Mesendoderm (in vitro differentiated cells): Measurements from ENCODE around the gene IZUMO2. TPM values are rescaled to one million over a fixed set of nuclear protein-coding genes. Genes with fewer than 3 reads are reported as not detected.

Source experiments
- DNase-seq: peaks from one replicate; pipeline ENCODE4 v3.0.0; 2013
- H2AK5ac ChIP-seq: 2 replicates; pipeline ENCODE4 v1.6.1; 2013; ENCODE audit warnings: low read length, inconsistent platforms
- H2BK120ac ChIP-seq: 2 replicates; pipeline ENCODE4 v1.6.1; 2013; ENCODE audit warnings: low read depth, mild to moderate bottlenecking, low read length, moderate library complexity, mixed read lengths
- H2BK15ac ChIP-seq: replicated peaks from 2 replicates; pipeline ENCODE4 v1.6.1; 2013; ENCODE audit warnings: low read depth, mild to moderate bottlenecking, moderate library complexity
- H2BK5ac ChIP-seq: 2 replicates; pipeline ENCODE4 v1.6.1; 2013; ENCODE audit warnings: low read length, inconsistent platforms
- H3K18ac ChIP-seq: 2 replicates; pipeline ENCODE4 v1.6.1; 2013; ENCODE audit warnings: mild to moderate bottlenecking, low read length, mixed read lengths
- H3K23ac ChIP-seq: one replicate; pipeline ENCODE4 v1.6.1; 2013; ENCODE audit warnings: low read length
- H3K27ac ChIP-seq: 2 replicates; pipeline ENCODE4 v1.5.1; 2013; ENCODE audit warnings: low read depth, mild to moderate bottlenecking, inconsistent platforms, low read length, moderate library complexity
- H3K27me3 ChIP-seq: 2 replicates; pipeline ENCODE4 v1.6.1; 2013; ENCODE audit warnings: low read length, control low read depth, mild to moderate bottlenecking, inconsistent platforms; ENCODE audit not compliant: insufficient read depth, poor library complexity
- H3K36me3 ChIP-seq: 2 replicates; pipeline ENCODE4 v1.6.1; 2013; ENCODE audit warnings: low read length, inconsistent platforms; ENCODE audit not compliant: control insufficient read depth, insufficient read depth
- H3K4ac ChIP-seq: one replicate; pipeline ENCODE4 v1.6.1; 2013; ENCODE audit warnings: low read depth, mild to moderate bottlenecking, low read length, moderate library complexity
- H3K4me1 ChIP-seq: 2 replicates; pipeline ENCODE4 v1.6.1; 2013; ENCODE audit warnings: low read depth, low read length, inconsistent platforms; ENCODE audit not compliant: control insufficient read depth
- H3K4me2 ChIP-seq: 2 replicates; pipeline ENCODE4 v1.6.1; 2013; ENCODE audit warnings: low read length
- H3K4me3 ChIP-seq: 2 replicates; pipeline ENCODE4 v1.5.1; 2013; ENCODE audit warnings: mild to moderate bottlenecking, low read length
- H3K56ac ChIP-seq: one replicate; pipeline ENCODE4 v1.6.1; 2013; ENCODE audit warnings: low read length
- H3K79me1 ChIP-seq: 2 replicates; pipeline ENCODE4 v1.6.1; 2013; ENCODE audit warnings: low read length, inconsistent platforms
- H3K79me2 ChIP-seq: 2 replicates; pipeline ENCODE4 v1.6.1; 2013; ENCODE audit warnings: mild to moderate bottlenecking, low read length; ENCODE audit not compliant: control insufficient read depth, insufficient read depth
- H3K9ac ChIP-seq: 2 replicates; pipeline ENCODE4 v1.6.1; 2013; ENCODE audit warnings: low read length, inconsistent platforms
- H4K5ac ChIP-seq: one replicate; pipeline ENCODE4 v1.6.1; 2013; ENCODE audit warnings: low read length
- H4K8ac ChIP-seq: one replicate; pipeline ENCODE4 v1.6.1; 2013; ENCODE audit warnings: low read depth, mild to moderate bottlenecking, control low read depth, low read length, moderate library complexity
- WGBS: extraction: QIAGEN DNeasy Blood & Tissue Kit; methylation state at CpG from one replicate; pipeline ENCODE4 v1.1.7; 2013; ENCODE audit warnings: low lambda C conversion rate, missing lambda C conversion rate; ENCODE audit not compliant: insufficient coverage; ENCODE audit errors: extremely low coverage; 5-methylcytosine and 5-hydroxymethylcytosine counted together
- polyA plus RNA-seq, 2 experiments: library from polyadenylated mRNA; stranded (reverse); fragments of 200-250 nt; gene quantifications; one replicate each; pipeline ENCODE4 v1.2.3, GENCODE V29; 2013

IZUMO2 gene
- polyA plus RNA-seq (2013, experiment 1 of 2), result 0.53 TPM
- polyA plus RNA-seq (2013, experiment 2 of 2), result 0.87 TPM

- Histone ChIP-seq H2BK5ac (no peak within 1 kb of the TSS), H3K18ac (no peak within 1 kb of the TSS), H3K56ac (peak within 1 kb of the TSS; percentile 67), H3K9ac (peak within 1 kb of the TSS; percentile 48), H3K79me2 (no peaks in the 10 kb centered on the region), H2BK15ac (no peak within 1 kb of the TSS), H3K27me3 (no peaks in the 10 kb centered on the region), H2BK120ac (no peak within 1 kb of the TSS), H3K27ac (no peak within 1 kb of the TSS), H3K36me3 (no peaks in the 10 kb centered on the region), H3K4me1 (no peaks in the 10 kb centered on the region), H3K79me1 (no peaks in the 10 kb centered on the region), H2AK5ac (no peak within 1 kb of the TSS), H3K23ac (no peak within 1 kb of the TSS), H4K5ac (no peak within 1 kb of the TSS), H3K4me2 (peak within 1 kb of the TSS; percentile 34), H3K4me3 (peak within 1 kb of the TSS; percentile 34), H3K4ac (no peak within 1 kb of the TSS), H4K8ac (no peak within 1 kb of the TSS)
- DNase-seq, result peak; percentile 57
- no CpG with 5 or more reads among the region's 26 CpGs for WGBS
Observed at GRCh38 chr19:50162988-50163387, at the start of gene IZUMO2. Gene IZUMO2 (minus strand): TSS chr19:50163281. CDS start chr19:50163194, 87 bp downstream.

GRCh38 chr19:50210425-50210824, 47.3 kb upstream of the IZUMO2 start:
- no peak for DNase-seq
- Histone ChIP-seq H3K4me2 (no peak overlapping the region), H4K5ac (no peak overlapping the region), H3K79me1 (no peaks in the 10 kb centered on the region), H2AK5ac (no peak overlapping the region), H3K4me1 (no peaks in the 10 kb centered on the region), H3K27ac (no peak overlapping the region), H3K4ac (no peak overlapping the region), H2BK15ac (no peak overlapping the region), H3K36me3 (no peaks in the 10 kb centered on the region), H3K9ac (no peak overlapping the region), H2BK120ac (no peak overlapping the region), H4K8ac (no peak overlapping the region), H3K4me3 (no peak overlapping the region), H3K23ac (no peak overlapping the region), H3K56ac (no peak overlapping the region), H3K18ac (no peak overlapping the region), H3K27me3 (no peaks in the 10 kb centered on the region), H2BK5ac (no peak overlapping the region), H3K79me2 (no peaks in the 10 kb centered on the region)
- WGBS, result no CpG with 5 or more reads among the region's 46 CpGs

GRCh38 chr19:50209131-50209530, 46.0 kb upstream of the IZUMO2 start:
- H4K8ac ChIP-seq, result no peak overlapping the region
- H2BK5ac ChIP-seq, result no peak overlapping the region
- no CpG with 5 or more reads among the region's 7 CpGs for WGBS
- H3K56ac ChIP-seq, result no peak overlapping the region
- H4K5ac ChIP-seq, result no peak overlapping the region
- H3K79me1 ChIP-seq, result no peaks in the 10 kb centered on the region
- H3K4me2 ChIP-seq, result no peak overlapping the region
- H3K79me2 ChIP-seq, result no peaks in the 10 kb centered on the region
- no peak overlapping the region for H2BK120ac ChIP-seq
- no peak overlapping the region for H3K18ac ChIP-seq
- H3K27me3 ChIP-seq, result no peaks in the 10 kb centered on the region
- DNase-seq, result no peak
- no peaks in the 10 kb centered on the region for H3K36me3 ChIP-seq
- no peak overlapping the region for H3K9ac ChIP-seq
- no peak overlapping the region for H2AK5ac ChIP-seq
- no peaks in the 10 kb centered on the region for H3K4me1 ChIP-seq
- no peak overlapping the region for H2BK15ac ChIP-seq
- no peak overlapping the region for H3K27ac ChIP-seq
- no peak overlapping the region for H3K4me3 ChIP-seq
- no peak overlapping the region for H3K4ac ChIP-seq
- no peak overlapping the region for H3K23ac ChIP-seq

DNA sequence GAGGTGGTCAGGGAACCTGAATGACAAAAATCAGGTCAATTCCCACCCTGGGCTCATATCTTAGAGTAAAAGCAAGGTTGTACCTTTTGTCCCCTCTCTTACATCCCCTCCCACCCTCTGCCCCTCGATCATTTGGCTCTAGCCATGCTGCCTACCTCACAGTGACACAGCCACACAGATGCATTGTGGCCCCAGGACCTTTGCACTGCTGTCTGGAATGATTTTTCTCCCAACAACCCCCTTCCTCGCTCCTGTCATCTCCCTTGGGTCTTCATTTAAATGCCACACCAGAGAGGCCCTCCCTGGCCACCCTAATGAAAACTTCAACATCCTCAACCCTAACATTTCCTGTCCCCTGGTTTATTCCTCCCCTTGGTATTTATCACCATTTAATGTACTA, 44.6 kb upstream of the IZUMO2 start:
- Histone ChIP-seq H2AK5ac (no peak overlapping the region), H2BK120ac (no peak overlapping the region), H3K18ac (no peak overlapping the region), H3K23ac (no peak overlapping the region), H2BK5ac (no peak overlapping the region), H3K4me2 (no peak overlapping the region), H4K8ac (no peak overlapping the region), H3K79me2 (no peaks in the 10 kb centered on the region), H3K79me1 (no peaks in the 10 kb centered on the region), H3K4me3 (no peak overlapping the region), H3K4ac (no peak overlapping the region), H3K56ac (no peak overlapping the region), H3K4me1 (no peaks in the 10 kb centered on the region), H2BK15ac (no peak overlapping the region), H3K27me3 (no peaks in the 10 kb centered on the region), H4K5ac (no peak overlapping the region), H3K36me3 (no peaks in the 10 kb centered on the region), H3K27ac (no peak overlapping the region), H3K9ac (no peak overlapping the region)
- no peak for DNase-seq
- WGBS, result no CpG with 5 or more reads among the region's 2 CpGs

DNA sequence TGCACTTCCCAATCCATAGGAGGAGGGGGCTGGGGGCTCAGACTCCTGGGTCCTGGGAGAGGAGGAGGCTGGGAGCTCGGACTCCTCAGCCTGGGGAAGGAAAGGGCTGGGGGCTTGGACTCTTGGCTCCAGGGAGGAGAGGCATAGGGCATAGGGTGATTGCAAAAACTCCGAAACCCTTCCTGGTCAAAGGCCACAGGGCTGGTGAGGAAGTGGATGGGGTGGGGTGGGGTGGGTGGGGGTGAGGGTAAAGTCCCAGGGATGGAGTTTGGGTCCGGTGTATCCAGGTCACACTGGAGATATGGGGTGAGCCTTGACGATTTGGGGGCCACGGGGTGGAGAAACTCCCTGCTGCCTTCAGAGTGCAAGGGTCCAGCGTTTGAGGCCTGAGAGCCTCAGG, 43.1 kb upstream of the IZUMO2 start:
- Histone ChIP-seq H2BK15ac (no peak overlapping the region), H3K79me1 (no peaks in the 10 kb centered on the region), H4K8ac (no peak overlapping the region), H3K56ac (no peak overlapping the region), H3K18ac (no peak overlapping the region), H2AK5ac (no peak overlapping the region), H2BK120ac (no peak overlapping the region), H3K27me3 (no peaks in the 10 kb centered on the region), H3K4ac (no peak overlapping the region), H3K36me3 (no peaks in the 10 kb centered on the region), H3K4me1 (no peaks in the 10 kb centered on the region), H3K4me3 (no peak overlapping the region), H2BK5ac (no peak overlapping the region), H3K79me2 (no peaks in the 10 kb centered on the region), H3K9ac (no peak overlapping the region), H3K27ac (no peak overlapping the region), H4K5ac (no peak overlapping the region), H3K4me2 (no peak overlapping the region), H3K23ac (no peak overlapping the region)
- DNase-seq, result no peak
- WGBS, result no CpG with 5 or more reads among the region's 6 CpGs

DNA sequence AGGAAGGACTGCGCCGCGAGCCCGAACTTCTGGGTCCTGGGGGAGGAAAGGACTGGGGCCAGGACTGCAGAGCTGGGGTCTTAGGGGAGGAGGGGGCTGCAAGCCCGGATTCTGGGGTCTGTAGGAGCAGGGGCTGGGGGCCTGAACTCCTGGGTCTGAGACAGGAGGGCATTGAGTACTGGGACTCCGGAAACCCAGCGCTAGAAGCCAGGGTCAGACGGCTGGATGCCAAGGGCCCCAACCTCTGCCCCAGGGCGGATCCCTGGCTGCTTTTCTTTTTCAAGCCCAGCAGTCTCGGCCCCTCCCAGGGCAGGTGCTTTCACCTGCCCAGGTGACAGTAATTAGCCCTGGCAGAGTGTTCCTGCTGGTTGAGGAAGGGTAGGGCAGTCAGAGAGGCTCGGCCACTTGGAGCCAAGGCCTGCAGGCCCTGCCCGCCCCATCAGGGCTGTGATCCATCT, 42.6 kb upstream of the IZUMO2 start:
- Histone ChIP-seq H3K4me1 (no peaks in the 10 kb centered on the region), H3K56ac (peak overlapping the region; percentile 7), H4K8ac (no peak overlapping the region), H4K5ac (no peak overlapping the region), H2BK5ac (no peak overlapping the region), H2BK15ac (no peak overlapping the region), H2BK120ac (no peak overlapping the region), H3K27ac (no peak overlapping the region), H3K4me3 (no peak overlapping the region), H3K79me1 (no peaks in the 10 kb centered on the region), H2AK5ac (no peak overlapping the region), H3K36me3 (no peaks in the 10 kb centered on the region), H3K9ac (no peak overlapping the region), H3K18ac (no peak overlapping the region), H3K27me3 (no peaks in the 10 kb centered on the region), H3K4ac (no peak overlapping the region), H3K4me2 (peak overlapping the region; percentile 42), H3K23ac (no peak overlapping the region), H3K79me2 (no peaks in the 10 kb centered on the region)
- WGBS, result no CpG with 5 or more reads among the region's 12 CpGs
- no peak for DNase-seq
